Right lobe of liver (tissue), 6 donors: ENCODE results near the gene MRPS6. TPM values are rescaled to one million over a fixed set of nuclear protein-coding genes. Genes with fewer than 3 reads are reported as not detected.

ENCODE experiments used
- ATAC-seq, 4 donors: fragments of 200-7000 bp; cut with Tn5 transposase; one replicate each; pipeline ENCODE4 v1.9.1; 2020; ENCODE audit warnings: mild to moderate bottlenecking in 4 of 4, moderate library complexity in 4 of 4
- DNase-seq, 3 donors: peaks; one replicate each; pipeline ENCODE4 v3.0.0-alpha.2; 2020
- H3K27ac ChIP-seq, 3 donors: fragments of 200-600 bp; one replicate each; pipeline ENCODE4 v1.8.0; 2022
- H3K27me3 ChIP-seq, 2 donors: fragments of 200-600 bp; one replicate each; pipeline ENCODE4 v1.8.0; 2022
- H3K36me3 ChIP-seq, 4 donors: fragments of 200-600 bp; sonication (generic) in 1 of 4; one replicate each; pipeline versions ENCODE4 v1.5.1 to v1.8.0; 2017 to 2022; ENCODE audit warnings: control low read depth in 1 of 4
- H3K4me1 ChIP-seq, 4 donors: fragments of 200-600 bp; sonication (generic) in 1 of 4; one replicate each; pipeline versions ENCODE4 v1.5.1 to v1.8.0; 2017 to 2022; ENCODE audit warnings: control low read depth in 1 of 4
- H3K4me3 ChIP-seq, 3 donors: fragments of 200-600 bp; one replicate each; pipeline ENCODE4 v1.8.0; 2022
- H3K9me3 ChIP-seq, 4 donors: fragments of 200-600 bp; sonication (generic) in 1 of 4; one replicate each; pipeline versions ENCODE4 v1.5.1 to v1.8.0; 2017 to 2022; ENCODE audit warnings: control low read depth in 1 of 4
- POLR2A ChIP-seq: fragments of 450-650 bp; IDR thresholded peaks from one replicate; pipeline ENCODE4 v1.6.1; 2017; ENCODE audit warnings: antibody characterized with exemption, mild to moderate bottlenecking
- WGBS: methylation state at CpG from one replicate; pipeline ENCODE4 v1.1.6; 2018; ENCODE audit warnings: low coverage, low lambda C conversion rate; ENCODE audit not compliant: insufficient coverage; ENCODE audit errors: missing lambda C conversion rate; 5-methylcytosine and 5-hydroxymethylcytosine counted together
- intact Hi-C, 2 donors: fragments of 100-400 bp; cut with DNase I; formaldehyde crosslinking; loops; one replicate each; pipeline versions ENCODE4 v1.11.2 to v1.14.1; 2022
- total RNA-seq, 6 experiments: library from RNA; depleted of rRNA in 2 of 6; stranded (reverse); fragments of >200 nt in 2 of 6; fragmentation: NEBNext Ultra II Directional in 3 of 6; extraction: Animal tissue kit (Norgen Biotek cat#: 25700) in 3 of 6; gene quantifications; one replicate each; pipeline versions ENCODE4 v1.1.0 to v1.2.4, GENCODE V29; 2016 to 2023
- TF ChIP-seq, protein P1 (sequence below), 4 donors: fragments of 200-600 bp in 3 of 4; fragments of 450-650 bp in 1 of 4; IDR thresholded peaks; one replicate each; pipeline versions ENCODE4 v1.5.1 to v1.8.0; 2016 to 2022; ENCODE audit warnings: antibody characterized with exemption in 4 of 4, mild to moderate bottlenecking in 2 of 4
- donor health status: DM: no; HTN: yes; CAD: no.
- donor health status: DM: no; HTN: no; CAD: no.
- donor health status: DM: no; HTN: no; CAD: no.
- donor health status: DM: no; HTN: yes; CAD: no.
- donor health status: DM: no; HTN: yes; CAD: no.

MRPS6 gene
- total RNA-seq, 6 experiments from 2014 or later = 16.0 to 30.0 (median 24.5) TPM

DNA sequence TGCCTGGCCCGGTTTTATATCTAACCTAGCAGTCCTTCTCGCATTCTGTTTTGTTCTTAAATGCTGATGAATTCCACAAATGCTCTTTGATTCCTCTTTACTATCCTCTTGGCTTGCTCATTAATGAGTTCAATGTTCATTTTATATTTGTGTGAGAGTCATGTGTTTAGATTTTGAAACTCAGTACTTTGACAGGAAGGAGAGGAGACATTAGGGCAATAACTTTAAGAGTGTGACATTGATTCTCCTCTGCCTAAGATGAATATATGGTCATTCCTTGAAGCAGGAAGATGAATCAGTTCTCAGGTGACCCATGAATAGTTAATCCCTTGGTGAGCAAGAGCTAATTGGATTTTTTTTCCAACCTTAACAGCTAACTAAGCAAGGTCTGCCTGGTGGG is 84.1 kb downstream of the MRPS6 start:
- intact Hi-C loops = no loop called here
- ATAC-seq (peak; percentile 67 to 77 (median 70)), DNase-seq (no peak)
- Histone ChIP-seq H3K9me3 (no peaks in the 10 kb centered on the region), H3K4me3 (no peak overlapping the region), H3K36me3 (no peaks in the 10 kb centered on the region), H3K27me3 (no peaks in the 10 kb centered on the region), H3K27ac (peak overlapping the region in 2 of 3 donors; percentile 61 to 70), H3K4me1 (peaks cover 0 to 28% (median 4%) of the 10 kb centered on the region in 4 donors)
- TF ChIP-seq POLR2A = no peak
- TF ChIP-seq, protein P1, sequence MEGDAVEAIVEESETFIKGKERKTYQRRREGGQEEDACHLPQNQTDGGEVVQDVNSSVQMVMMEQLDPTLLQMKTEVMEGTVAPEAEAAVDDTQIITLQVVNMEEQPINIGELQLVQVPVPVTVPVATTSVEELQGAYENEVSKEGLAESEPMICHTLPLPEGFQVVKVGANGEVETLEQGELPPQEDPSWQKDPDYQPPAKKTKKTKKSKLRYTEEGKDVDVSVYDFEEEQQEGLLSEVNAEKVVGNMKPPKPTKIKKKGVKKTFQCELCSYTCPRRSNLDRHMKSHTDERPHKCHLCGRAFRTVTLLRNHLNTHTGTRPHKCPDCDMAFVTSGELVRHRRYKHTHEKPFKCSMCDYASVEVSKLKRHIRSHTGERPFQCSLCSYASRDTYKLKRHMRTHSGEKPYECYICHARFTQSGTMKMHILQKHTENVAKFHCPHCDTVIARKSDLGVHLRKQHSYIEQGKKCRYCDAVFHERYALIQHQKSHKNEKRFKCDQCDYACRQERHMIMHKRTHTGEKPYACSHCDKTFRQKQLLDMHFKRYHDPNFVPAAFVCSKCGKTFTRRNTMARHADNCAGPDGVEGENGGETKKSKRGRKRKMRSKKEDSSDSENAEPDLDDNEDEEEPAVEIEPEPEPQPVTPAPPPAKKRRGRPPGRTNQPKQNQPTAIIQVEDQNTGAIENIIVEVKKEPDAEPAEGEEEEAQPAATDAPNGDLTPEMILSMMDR (IDR thresholded peaks at IDR 0.05) = no peak
- 49% methylated on average over 2 of the region's 2 CpGs for WGBS

DNA sequence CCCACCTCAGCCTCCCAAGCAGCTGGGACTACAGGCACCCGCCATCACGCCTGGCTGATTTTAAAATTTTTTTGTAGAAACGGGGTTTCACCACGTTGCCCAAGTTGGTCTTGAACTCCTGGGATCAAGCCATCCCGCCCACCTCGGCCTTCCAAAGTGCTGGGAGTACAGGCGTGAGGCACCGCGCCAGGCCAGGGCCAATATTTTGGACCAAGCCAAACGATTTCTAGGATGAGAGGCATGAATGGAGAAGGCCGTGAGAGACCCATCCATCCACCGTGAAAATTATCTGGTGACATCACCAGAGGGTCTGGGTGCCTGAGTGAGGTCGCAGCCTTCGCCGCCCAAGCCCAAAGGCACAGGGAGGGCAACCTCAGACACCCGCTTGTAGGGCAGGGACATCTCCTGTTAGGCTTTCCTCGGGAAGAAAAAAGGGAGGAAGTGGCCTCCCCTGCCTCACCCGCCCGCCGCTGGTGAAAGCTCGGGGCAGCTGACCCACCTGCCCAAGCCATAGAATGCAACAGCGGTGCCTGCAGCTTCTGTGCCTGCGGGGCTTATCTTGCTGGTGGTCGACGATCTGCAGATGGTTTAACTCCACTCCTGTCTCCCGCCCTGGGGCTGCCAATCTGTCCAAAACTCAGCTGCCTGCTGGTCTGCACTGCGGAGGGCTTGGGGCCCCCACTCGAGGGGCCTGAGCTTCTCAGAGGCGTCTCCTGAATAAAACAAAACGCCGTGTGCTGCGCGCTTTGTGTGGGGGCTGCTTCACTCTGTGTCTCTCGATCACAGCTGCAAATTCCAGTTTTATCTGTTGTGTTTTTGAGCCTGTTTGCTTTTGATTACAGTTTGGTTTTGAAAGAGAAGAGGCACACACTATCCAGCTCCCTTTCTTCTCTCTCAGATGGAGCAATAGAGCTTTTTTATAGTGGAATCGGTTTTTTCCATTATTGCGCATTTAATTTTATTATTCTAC is 85.8 kb downstream of the MRPS6 start:
- Histone ChIP-seq H3K36me3 (no peaks in the 10 kb centered on the region), H3K27ac (no peak overlapping the region), H3K4me1 (peaks cover 0 to 28% (median 4%) of the 10 kb centered on the region in 4 donors), H3K4me3 (no peak overlapping the region), H3K9me3 (no peaks in the 10 kb centered on the region), H3K27me3 (no peaks in the 10 kb centered on the region)
- TF ChIP-seq POLR2A = no peak
- TF ChIP-seq, protein P1 (IDR thresholded peaks at IDR 0.05) = no peak
- intact Hi-C loops = no loop called here
- DNase-seq = no peak
- 85% methylated on average over 20 of the region's 36 CpGs for WGBS
- ATAC-seq = no peak

DNA sequence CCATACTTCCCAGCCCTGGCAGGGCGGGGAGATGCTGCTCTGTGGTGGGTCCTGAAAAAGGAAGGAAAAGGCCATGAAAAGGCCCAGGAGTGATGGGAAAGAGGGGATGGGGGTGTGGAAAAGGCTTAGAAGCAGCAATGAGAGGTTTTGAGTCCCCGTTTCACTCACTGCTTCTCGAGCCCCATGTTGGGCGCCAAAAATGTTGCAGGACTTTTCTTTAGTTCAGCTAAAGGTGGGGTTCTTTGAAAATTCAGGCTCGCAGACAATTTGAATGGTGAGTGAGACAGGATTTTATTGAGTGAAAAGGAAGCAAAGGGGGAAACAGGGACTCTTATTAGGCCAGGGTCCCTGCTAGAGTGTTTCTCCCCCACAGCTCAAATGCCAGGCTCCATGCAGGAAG is 93.1 kb downstream of the MRPS6 start:
- Histone ChIP-seq H3K27ac (no peak overlapping the region), H3K4me1 (no peaks in the 10 kb centered on the region), H3K4me3 (no peak overlapping the region), H3K36me3 (no peaks in the 10 kb centered on the region), H3K9me3 (peaks cover 0 to 26% (median 14%) of the 10 kb centered on the region in 4 donors), H3K27me3 (no peaks in the 10 kb centered on the region)
- intact Hi-C loops = no loop called here
- WGBS = 66% methylated on average over 3 of the region's 5 CpGs
- ATAC-seq (no peak), DNase-seq (no peak)
- TF ChIP-seq, protein P1 (IDR thresholded peaks at IDR 0.05) = no peak
- no peak for TF ChIP-seq POLR2A

DNA sequence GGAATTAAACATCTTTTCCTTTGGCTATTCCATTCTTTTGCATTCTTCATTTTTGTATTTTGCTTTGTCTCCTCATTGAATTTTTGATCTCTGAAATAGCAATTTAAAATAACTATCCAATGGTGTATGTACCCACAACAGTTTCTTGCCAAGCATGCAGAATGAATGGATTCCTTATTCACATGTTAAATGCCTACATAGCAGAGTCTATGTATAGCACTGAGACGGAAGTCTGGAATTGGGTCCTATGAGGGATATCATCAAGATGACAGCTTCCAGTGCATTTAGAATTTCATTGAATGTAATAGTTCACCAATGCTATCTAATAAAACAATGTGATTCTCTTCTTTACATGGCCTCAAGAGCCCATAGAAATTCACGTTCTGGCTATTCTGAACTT is 97.5 kb downstream of the MRPS6 start:
- no peak overlapping the region for H3K27ac ChIP-seq
- H3K4me3 ChIP-seq = no peak overlapping the region
- intact Hi-C loops = no loop called here
- ATAC-seq = no peak
- H3K27me3 ChIP-seq = no peaks in the 10 kb centered on the region
- no peaks in the 10 kb centered on the region for H3K4me1 ChIP-seq
- DNase-seq = no peak
- TF ChIP-seq, protein P1 (IDR thresholded peaks at IDR 0.05) = no peak
- TF ChIP-seq POLR2A = no peak
- 95% methylated on average over 2 of the region's 2 CpGs for WGBS
- no peaks in the 10 kb centered on the region for H3K36me3 ChIP-seq
- peaks cover 0 to 16% (median 12%) of the 10 kb centered on the region in 4 donors for H3K9me3 ChIP-seq
